HG03520 (cell line): Measurements from ENCODE around the gene KMT5B.

Experiments
- ATAC-seq: cut with Tn5 transposase; IDR thresholded peaks from one replicate; pipeline ENCODE4 v1.9.1; 2021; ENCODE audit warnings: mild to moderate bottlenecking, moderate library complexity; ENCODE audit not compliant: unreplicated experiment

The KMT5B gene

GRCh38 chr11:68146704-68147474 lies 66.2 kb downstream of the KMT5B start:
- no peak for ATAC-seq

GRCh38 chr11:68146010-68146540 lies 67.0 kb downstream of the KMT5B start:
- ATAC-seq, result no peak

- no peak for ATAC-seq
Measured at GRCh38 chr11:68145120-68145866, 67.8 kb downstream of the KMT5B start.

GRCh38 chr11:68143310-68143689 lies 69.8 kb downstream of the KMT5B start:
- ATAC-seq, result no peak

GRCh38 chr11:68142441-68143309 lies 70.4 kb downstream of the KMT5B start:
- no peak for ATAC-seq

- ATAC-seq, result no peak
Measured at GRCh38 chr11:68142028-68142412, 71.1 kb downstream of the KMT5B start.

- no peak for ATAC-seq
Measured at GRCh38 chr11:68141246-68142027, 71.7 kb downstream of the KMT5B start.

- no peak for ATAC-seq
Measured at GRCh38 chr11:68140496-68141245, 72.4 kb downstream of the KMT5B start.

GRCh38 chr11:68138237-68138636 lies 74.9 kb downstream of the KMT5B start:
- no peak for ATAC-seq

GRCh38 chr11:68137833-68138232 lies 75.3 kb downstream of the KMT5B start:
- no peak for ATAC-seq

- ATAC-seq, result no peak
Measured at GRCh38 chr11:68136866-68137265, 76.2 kb downstream of the KMT5B start.

- no peak for ATAC-seq
Measured at GRCh38 chr11:68135161-68135560, 77.9 kb downstream of the KMT5B start.

- no peak for ATAC-seq
Measured at GRCh38 chr11:68133761-68134160, 79.3 kb downstream of the KMT5B start.

- no peak for ATAC-seq
Measured at GRCh38 chr11:68130121-68130520, 83.0 kb downstream of the KMT5B start.

GRCh38 chr11:68128682-68129327 lies 84.3 kb downstream of the KMT5B start:
- ATAC-seq, result no peak

GRCh38 chr11:68127714-68128681 lies 85.1 kb downstream of the KMT5B start:
- ATAC-seq, result no peak

GRCh38 chr11:68125164-68125563 lies 87.9 kb downstream of the KMT5B start:
- no peak for ATAC-seq

GRCh38 chr11:68122936-68123539 lies 90.1 kb downstream of the KMT5B start:
- ATAC-seq, result no peak
